Endothelial cell of umbilical vein (primary cell): ENCODE results near the gene LRRC38. TPM values are rescaled to one million over a fixed set of nuclear protein-coding genes. Genes with fewer than 3 reads are reported as not detected.

ENCODE experiments used
- BruUV-seq: library from RNA; stranded (reverse); fragments of 400-500 nt; replicated peaks from 2 replicates; lab custom pipeline; 2021; lab: Mats Ljungman, UMichigan
- CTCF ChIA-PET: fragments of 300-600, 350-600 bp; sonication (Branson Sonifier 250); formaldehyde crosslinking; loops from one replicate; lab custom pipeline; 2021; ENCODE audit warnings: antibody characterized with exemption, inconsistent platforms; lab: Charles Lee
- POLR2A ChIA-PET: fragments of 300-600, 350-600 bp; sonication (Branson Sonifier 250); formaldehyde crosslinking; loops from one replicate; lab custom pipeline; 2021; ENCODE audit warnings: antibody characterized with exemption, inconsistent platforms; lab: Charles Lee
- DNase-seq: peaks from one replicate; pipeline ENCODE4 v3.0.0-alpha.2; 2011; ENCODE audit warnings: low read depth, low spot score
- FAIRE-seq: peaks from 2 replicates; lab custom pipeline; 2011; peaks lifted over from hg19 to GRCh38; lab: Jason Lieb, UNC
- H2AFZ ChIP-seq: 2 replicates; pipeline ENCODE4 v1.6.0; 2012; ENCODE audit warnings: low read depth, low read length, control low read depth, inconsistent platforms
- H3K27ac ChIP-seq: 2 replicates; pipeline ENCODE4 v1.5.1; 2011; ENCODE audit warnings: low read depth, mild to moderate bottlenecking, control low read depth, low read length, moderate library complexity; ENCODE audit not compliant: insufficient read depth
- H3K27me3 ChIP-seq, 2 experiments: 2 replicates each; pipeline versions ENCODE4 v1.6.0 to v1.6.1; 2011; ENCODE audit warnings: low read length in 2 of 2, mixed read lengths in 1 of 2; ENCODE audit not compliant: control insufficient read depth in 2 of 2, insufficient read depth in 2 of 2
- H3K36me3 ChIP-seq, 2 experiments: 2 replicates in 1 of 2; 3 replicates in 1 of 2; pipeline ENCODE4 v1.5.1; 2011; ENCODE audit warnings: low read length in 2 of 2, mild to moderate bottlenecking in 1 of 2, moderate library complexity in 1 of 2; ENCODE audit not compliant: control insufficient read depth in 2 of 2, insufficient read depth in 2 of 2; ENCODE audit errors: extremely low read depth in 1 of 2
- H3K4me1 ChIP-seq: 3 replicates; pipeline ENCODE4 v1.5.1; 2011; ENCODE audit warnings: mild to moderate bottlenecking, low read length; ENCODE audit not compliant: control insufficient read depth, insufficient read depth; ENCODE audit errors: extremely low read depth
- H3K4me2 ChIP-seq: 2 replicates; pipeline ENCODE4 v1.6.1; 2011; ENCODE audit warnings: low read length, control low read depth, mixed read lengths; ENCODE audit not compliant: insufficient read depth
- H3K4me3 ChIP-seq, 3 experiments: fragments of 200-600 bp in 1 of 3; sonication (generic), shearing (Covaris generic) in 1 of 3; replicated peaks in 1 of 3; 2 replicates each; pipeline ENCODE4 v1.5.1; 2011 to 2016; ENCODE audit warnings: control low read depth in 3 of 3, low read length in 3 of 3, mild to moderate bottlenecking in 2 of 3, inconsistent platforms in 1 of 3, low read depth in 1 of 3, moderate library complexity in 1 of 3; ENCODE audit not compliant: insufficient read depth in 1 of 3
- H3K79me2 ChIP-seq: 2 replicates; pipeline ENCODE4 v1.6.0; 2012; ENCODE audit warnings: low read length, inconsistent platforms; ENCODE audit not compliant: control insufficient read depth, insufficient read depth
- H3K9ac ChIP-seq: replicated peaks from 2 replicates; pipeline ENCODE3; 2011; ENCODE audit warnings: low read length, control low read depth; ENCODE audit not compliant: insufficient read depth; ENCODE audit errors: extremely low read depth
- H3K9me1 ChIP-seq: replicated peaks from 3 replicates; pipeline ENCODE4 v1.6.0; 2011; ENCODE audit warnings: mild to moderate bottlenecking, low read length; ENCODE audit not compliant: control insufficient read depth, insufficient read depth; ENCODE audit errors: extremely low read depth
- H3K9me3 ChIP-seq: replicated peaks from 2 replicates; pipeline ENCODE4 v1.5.1; 2012; ENCODE audit warnings: low read length, inconsistent platforms; ENCODE audit not compliant: control insufficient read depth, insufficient read depth
- H4K20me1 ChIP-seq: replicated peaks from 2 replicates; pipeline ENCODE3; 2011; ENCODE audit warnings: mild to moderate bottlenecking, low read length; ENCODE audit not compliant: control insufficient read depth, insufficient read depth; ENCODE audit errors: extremely low read depth
- CTCF ChIP-seq, 2 donors: IDR thresholded peaks; 1 replicate in 1 of 2; 2 replicates in 1 of 2; pipeline ENCODE4 v1.5.1; 2011; ENCODE audit warnings: low read length in 2 of 2, mild to moderate bottlenecking in 2 of 2, moderate library complexity in 2 of 2, control low read depth in 1 of 2, inconsistent platforms in 1 of 2, low read depth in 1 of 2; ENCODE audit not compliant: insufficient read depth in 1 of 2; ENCODE audit errors: extremely low read depth in 1 of 2
- EZH2 ChIP-seq: IDR thresholded peaks from 2 replicates; pipeline ENCODE4 v1.6.1; 2012; ENCODE audit warnings: borderline replicate concordance, low read depth, mild to moderate bottlenecking, moderate library complexity, low read length, inconsistent platforms; ENCODE audit not compliant: severe bottlenecking
- FOS ChIP-seq: IDR thresholded peaks from 2 replicates; pipeline ENCODE4 v1.6.1; 2011; ENCODE audit warnings: mild to moderate bottlenecking, low read length, moderate library complexity, borderline replicate concordance; ENCODE audit not compliant: insufficient read depth
- GATA2 ChIP-seq: IDR thresholded peaks from 2 replicates; pipeline ENCODE4 v1.7.0; 2011; ENCODE audit warnings: low read depth, mild to moderate bottlenecking, moderate library complexity, mixed read lengths, low read length; ENCODE audit not compliant: insufficient read length, insufficient read depth
- JUN ChIP-seq: IDR thresholded peaks from 2 replicates; pipeline ENCODE4 v1.6.1; 2011; ENCODE audit warnings: borderline replicate concordance, low read depth; ENCODE audit not compliant: insufficient read length, insufficient read depth
- MAX ChIP-seq: IDR thresholded peaks from 2 replicates; pipeline ENCODE4 v1.6.1; 2011; ENCODE audit not compliant: insufficient read depth, insufficient read length
- MYC ChIP-seq: IDR thresholded peaks from one replicate; pipeline ENCODE4 v1.6.1; 2011; ENCODE audit warnings: mild to moderate bottlenecking, low read depth, low read length
- POLR2A ChIP-seq: IDR thresholded peaks from 2 replicates; pipeline ENCODE4 v1.6.1; 2012; ENCODE audit warnings: low read depth, mild to moderate bottlenecking, control low read depth, low read length
- POLR2AphosphoS5 ChIP-seq: IDR thresholded peaks from 2 replicates; pipeline ENCODE4 v1.6.1; 2012; ENCODE audit warnings: low read depth, mild to moderate bottlenecking, control low read depth, low read length, moderate library complexity; ENCODE audit not compliant: insufficient read depth
- dilution Hi-C: fragments of 300-500 bp; cut with MboI; formaldehyde crosslinking; loops from one replicate; pipeline ENCODE4 v1.15.0; 2019; ENCODE audit warnings: low sequenced_read_pairs; ENCODE audit not compliant: extremely low pct_ligation_motif_present
- intact Hi-C: fragments of 100-400 bp; cut with micrococcal nuclease; formaldehyde crosslinking; loops from one replicate; pipeline ENCODE4 v1.10.0; 2022
- polyA plus RNA-seq, 4 experiments: library from polyadenylated mRNA; depleted of rRNA in 3 of 4; stranded (reverse) in 3 of 4; unstranded in 1 of 4; fragments of >200 nt; gene quantifications; 2 replicates each; pipeline versions ENCODE4 v1.2.1 to v1.2.3, GENCODE V29; 2011 to 2012; ENCODE audit warnings: missing spikeins in 1 of 4
- total RNA-seq: library from RNA; stranded (reverse); gene quantifications from 2 replicates; pipeline ENCODE4 v1.2.3, GENCODE V29; 2021

LRRC38 gene
- total and polyA plus RNA-seq, 2 donors (not counting 3 experiments of a cell fraction or from before 2014, with no cell fraction given) = not detected

- no peak overlapping the region for H3K9ac ChIP-seq
- no peak for TF ChIP-seq CTCF (IDR thresholded peaks at IDR 0.05; ENCODE audit: extremely low read depth in 1 of 2, insufficient read depth in 1 of 2, low read depth in 1 of 2, low read length in 2 of 2)
- TF ChIP-seq EZH2 = no peak
- no peak for TF ChIP-seq GATA2
- TF ChIP-seq MAX = no peak
- no peak for TF ChIP-seq POLR2A
- TF ChIP-seq FOS = no peak
- TF ChIP-seq POLR2AphosphoS5 = no peak
- no peak for TF ChIP-seq MYC
- no peak for TF ChIP-seq JUN
- dilution Hi-C loops (no loop called here), intact Hi-C loops (no loop called here)
- no peaks in the 10 kb centered on the region for H3K9me1 ChIP-seq
- ChIA-PET CTCF (no interaction called here), POLR2A (no interaction called here)
- peaks cover 5% of the 10 kb centered on the region for H3K9me3 ChIP-seq
- no peaks in the 10 kb centered on the region for H3K4me1 ChIP-seq
- no peak overlapping the region for H3K27ac ChIP-seq
- H3K79me2 ChIP-seq = no peaks in the 10 kb centered on the region
- no peak for DNase-seq
- FAIRE-seq = no peak
- no peak overlapping the region for H3K4me3 ChIP-seq
- no peak overlapping the region for H2AFZ ChIP-seq
- H3K27me3 ChIP-seq = no peaks in the 10 kb centered on the region
- no peaks in the 10 kb centered on the region for H4K20me1 ChIP-seq
- BruUV-seq = no TSS peak
- H3K36me3 ChIP-seq = no peaks in the 10 kb centered on the region
- H3K4me2 ChIP-seq = no peak overlapping the region
These were observed 22.8 kb upstream of the LRRC38 start for GRCh38 chr1:13536571-13536970.
